ENCODE data around the gene PGAP6. TPM values are rescaled to one million over a fixed set of nuclear protein-coding genes. Genes with fewer than 3 reads are reported as not detected.

PGAP6 gene
- total and polyA plus RNA-seq, 2 of the 4 experiments (the other 2 are of a cell fraction): 49.1 to 124 TPM

DNA sequence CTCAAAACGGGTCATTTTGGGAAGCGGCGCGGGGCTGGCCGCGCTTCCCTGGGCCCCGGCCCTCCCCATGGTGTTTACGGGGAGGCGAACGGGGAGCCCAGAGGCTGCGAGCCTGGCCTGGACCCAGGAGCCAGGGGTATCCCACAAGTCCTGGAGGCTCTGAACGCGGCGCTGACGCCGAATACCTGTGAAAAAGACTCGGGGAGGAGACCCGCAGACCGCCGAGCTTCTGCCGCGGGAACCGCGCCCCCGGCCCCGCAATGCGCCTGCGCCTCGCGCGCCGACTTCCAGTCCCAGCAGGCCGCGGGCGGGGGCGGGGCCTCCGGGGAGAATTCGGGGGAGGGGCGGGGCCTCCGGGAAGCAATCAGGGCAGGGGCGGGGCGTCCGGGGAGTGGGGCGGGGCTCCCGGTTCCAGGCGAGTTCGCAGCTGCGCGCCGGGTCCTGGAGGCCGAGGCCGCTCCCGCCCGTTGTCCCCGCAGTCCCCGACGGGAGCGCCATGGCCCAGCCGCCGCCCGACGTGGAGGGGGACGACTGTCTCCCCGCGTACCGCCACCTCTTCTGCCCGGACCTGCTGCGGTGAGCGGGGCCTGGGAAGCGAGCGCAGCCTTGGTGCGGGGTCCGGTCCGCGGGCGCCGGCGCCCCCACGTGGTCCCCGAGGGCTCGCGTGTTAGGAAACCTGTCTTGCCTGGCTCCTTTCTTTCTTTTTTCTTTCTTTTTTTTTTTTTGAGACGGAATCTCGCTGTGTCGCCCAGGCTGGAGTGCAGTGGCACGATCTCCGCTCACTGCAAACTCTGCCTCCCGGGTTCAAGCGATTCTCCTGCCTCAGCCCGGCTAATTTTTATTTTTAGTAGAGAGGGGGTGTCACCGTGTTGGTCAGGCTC, 19.9 kb upstream of the PGAP6 start, which contains the start of gene DECR2 (continued):
- TF ChIP-seq MXI1 (IDR thresholded peaks at IDR 0.05; ENCODE audit: borderline replicate concordance, low read depth, low read length) (peak; percentile 92), MAZ (IDR thresholded peaks at IDR 0.05; ENCODE audit: borderline replicate concordance, low read depth, low read length) (peak; percentile 25; the same call in 1 of the 2 replicates), CEBPB (IDR thresholded peaks at IDR 0.05; ENCODE audit: low read depth, low read length) (no peak)

DNA sequence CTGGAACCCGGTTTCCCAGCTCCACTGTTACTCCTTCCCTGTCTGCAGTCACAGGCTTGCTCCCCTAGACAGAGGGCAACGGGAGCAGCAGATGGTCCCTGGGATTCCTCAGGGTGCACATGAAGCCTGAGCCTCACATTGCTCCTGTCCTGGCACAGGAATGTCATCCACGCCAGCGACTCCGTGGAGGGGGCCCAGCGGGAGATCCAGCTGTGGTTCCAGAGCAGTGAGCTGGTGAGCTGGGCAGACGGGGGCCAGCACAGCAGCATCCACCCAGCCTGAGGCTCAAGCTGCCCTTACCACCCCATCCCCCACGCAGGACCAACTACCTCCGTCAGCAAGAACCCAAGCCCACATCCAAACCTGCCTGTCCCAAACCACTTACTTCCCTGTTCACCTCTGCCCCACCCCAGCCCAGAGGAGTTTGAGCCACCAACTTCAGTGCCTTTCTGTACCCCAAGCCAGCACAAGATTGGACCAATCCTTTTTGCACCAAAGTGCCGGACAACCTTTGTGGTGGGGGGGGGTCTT, 18.3 kb upstream of the PGAP6 start:
- H4K5ac ChIP-seq (ENCODE audit: low read depth, low read length): no peak overlapping the region
- no peak overlapping the region for H2BK15ac ChIP-seq (ENCODE audit: low read depth, low read length)
- no peak overlapping the region for H4K8ac ChIP-seq (ENCODE audit: low read depth in 2 of 2, low read length in 2 of 2)
- peak overlapping the region; percentile 79 for H3K23ac ChIP-seq (ENCODE audit: low read depth, low read length)
- in situ Hi-C loops (cut with MboI; ENCODE audit: low sequenced_read_pairs): no loop called here
- ATAC-seq (ENCODE audit: low read depth) (no peak), DNase-seq (no peak)
- H2BK120ac ChIP-seq (ENCODE audit: low read depth, low read length): no peak overlapping the region
- H3K4me2 ChIP-seq (ENCODE audit: low read depth, low read length): peak overlapping the region; percentile 79; the same call in 1 of the 2 replicates
- 0 out of 2 replicates have a peak, but pooled peaks cover 7% of the 10 kb centered on the region for H3K9me1 ChIP-seq (ENCODE audit: insufficient read depth, low read length)
- no peaks in the 10 kb centered on the region for H3K27me3 ChIP-seq (ENCODE audit: control insufficient read depth, insufficient read depth, low read length)
- H3K79me1 ChIP-seq (ENCODE audit: low read depth in 1 of 2, low read length in 2 of 2): peaks cover 4 to 43% of the 10 kb centered on the region in 2 experiments
- H2BK20ac ChIP-seq (ENCODE audit: low read depth, low read length): no peak overlapping the region
- no peak overlapping the region for H2AFZ ChIP-seq (replicated peaks; ENCODE audit: low read length, poor library complexity)
- no peaks in the 10 kb centered on the region for H3K9me3 ChIP-seq (ENCODE audit: control insufficient read depth, insufficient read depth, low read length)
- H3K36me3 ChIP-seq (ENCODE audit: control insufficient read depth, insufficient read depth, low read length): peaks cover 19% of the 10 kb centered on the region
- no peak overlapping the region; the same call in 1 of the 2 replicates for H4K91ac ChIP-seq (ENCODE audit: insufficient read depth, low read depth, low read length)
- no peak overlapping the region for H3K56ac ChIP-seq (ENCODE audit: extremely low read depth, insufficient read depth, low read length)
- intact Hi-C loops (cut with micrococcal nuclease): loop anchor here (5.0 kb wide), 1 partner anchor 127 kb away; the partner anchor contains the start of gene CAPN15
- peaks cover 15% of the 10 kb centered on the region; the same call in 1 of the 2 replicates for H4K20me1 ChIP-seq (ENCODE audit: insufficient read depth, low read length)
- no peak overlapping the region for H3K9ac ChIP-seq (ENCODE audit: low read depth, low read length)
- H2AK9ac ChIP-seq (replicated peaks; ENCODE audit: low read depth, low read length, poor library complexity): peak overlapping the region; percentile 38
- H3K4ac ChIP-seq (ENCODE audit: low read depth, low read length): peak overlapping the region; percentile 19; the same call in 1 of the 2 replicates
- H3K18ac ChIP-seq (ENCODE audit: low read depth, low read length): no peak overlapping the region
- no peak overlapping the region for H2AK5ac ChIP-seq (ENCODE audit: low read depth, low read length)
- ChIA-PET CTCF (interaction anchor here (0.6 kb wide), 1 partner anchor 13 kb away, joined by 5 read pairs; no protein-coding TSS in a partner anchor), POLR2A (ENCODE audit: unreplicated experiment) (no interaction called here)
- no peak overlapping the region; the same call in 1 of the 2 replicates for H3K4me3 ChIP-seq (ENCODE audit: insufficient read depth, low read depth, low read length)
- dilution Hi-C loops (cut with HindIII; ENCODE audit: low sequenced_read_pairs, unreplicated experiment): no loop called here
- no peak overlapping the region for H2BK5ac ChIP-seq (ENCODE audit: low read depth, low read length, poor library complexity, severe bottlenecking)
- no peak for TF ChIP-seq SMC3 (IDR thresholded peaks at IDR 0.05; ENCODE audit: low read depth, low read length)
- no peak for TF ChIP-seq CHD1 (IDR thresholded peaks at IDR 0.05; ENCODE audit: low read depth, low read length)
- no peak for TF ChIP-seq CEBPB (IDR thresholded peaks at IDR 0.05; ENCODE audit: low read depth, low read length)
- TF ChIP-seq, protein P1, sequence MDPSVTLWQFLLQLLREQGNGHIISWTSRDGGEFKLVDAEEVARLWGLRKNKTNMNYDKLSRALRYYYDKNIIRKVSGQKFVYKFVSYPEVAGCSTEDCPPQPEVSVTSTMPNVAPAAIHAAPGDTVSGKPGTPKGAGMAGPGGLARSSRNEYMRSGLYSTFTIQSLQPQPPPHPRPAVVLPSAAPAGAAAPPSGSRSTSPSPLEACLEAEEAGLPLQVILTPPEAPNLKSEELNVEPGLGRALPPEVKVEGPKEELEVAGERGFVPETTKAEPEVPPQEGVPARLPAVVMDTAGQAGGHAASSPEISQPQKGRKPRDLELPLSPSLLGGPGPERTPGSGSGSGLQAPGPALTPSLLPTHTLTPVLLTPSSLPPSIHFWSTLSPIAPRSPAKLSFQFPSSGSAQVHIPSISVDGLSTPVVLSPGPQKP (IDR thresholded peaks at IDR 0.05; ENCODE audit: borderline replicate concordance, low read depth, low read length): no peak
- TF ChIP-seq RCOR1 (IDR thresholded peaks at IDR 0.05; ENCODE audit: insufficient replicate concordance, low read length): no peak
- no peak for TF ChIP-seq NFE2L2 (IDR thresholded peaks at IDR 0.05; ENCODE audit: low read depth, low read length)
- no peak for TF ChIP-seq MXI1 (IDR thresholded peaks at IDR 0.05; ENCODE audit: borderline replicate concordance, low read depth, low read length)
- TF ChIP-seq FOS (IDR thresholded peaks at IDR 0.05; ENCODE audit: low read depth, low read length): no peak
- no peak for TF ChIP-seq MAFK (IDR thresholded peaks at IDR 0.05; ENCODE audit: low read depth, low read length)
- peaks cover 4% of the 10 kb centered on the region for H3K4me1 ChIP-seq (ENCODE audit: control insufficient read depth, insufficient read depth, low read length)
- H3K27ac ChIP-seq (ENCODE audit: insufficient read depth, low read length): no peak overlapping the region
- WGBS, 2 experiments (ENCODE audit: extremely low coverage in 2 of 2, insufficient read length in 1 of 2): 87% methylated on average over 6 of the region's 10 CpGs; no CpG with 5 or more reads in 1 of the 2 experiments
- BruUV-seq (replicated peaks): TSS peak; percentile 89
- H3K14ac ChIP-seq (replicated peaks; ENCODE audit: low read depth, low read length): no peak overlapping the region
